Large intestine (tissue), 3 donors: ENCODE results near the gene RERG. TPM values are rescaled to one million over a fixed set of nuclear protein-coding genes. Genes with fewer than 3 reads are reported as not detected.

ENCODE experiments used
- DNase-seq, 2 donors: peaks; one replicate each; pipeline versions ENCODE4 v3.0.0 to v3.0.0-alpha.2; 2013
- H3K27ac ChIP-seq: one replicate; pipeline ENCODE4 v1.5.1; 2013; ENCODE audit warnings: low read length
- H3K27me3 ChIP-seq: 2 replicates; pipeline ENCODE4 v1.6.1; 2013; ENCODE audit warnings: low read length; ENCODE audit not compliant: control insufficient read depth, insufficient read depth
- H3K36me3 ChIP-seq: 2 replicates; pipeline ENCODE4 v1.6.1; 2013; ENCODE audit warnings: low read length; ENCODE audit not compliant: control insufficient read depth, insufficient read depth
- H3K4me1 ChIP-seq: one replicate; pipeline ENCODE4 v1.6.1; 2013; ENCODE audit warnings: low read length; ENCODE audit not compliant: control insufficient read depth, insufficient read depth
- H3K4me3 ChIP-seq: one replicate; pipeline ENCODE4 v1.5.1; 2013; ENCODE audit warnings: low read length
- H3K9me3 ChIP-seq: one replicate; pipeline ENCODE4 v1.6.1; 2013; ENCODE audit warnings: mild to moderate bottlenecking, low read depth, low read length, moderate library complexity; ENCODE audit not compliant: control insufficient read depth
- WGBS: methylation state at CpG from one replicate; pipeline ENCODE4 v1.1.5; 2013; ENCODE audit warnings: low lambda C conversion rate; ENCODE audit not compliant: insufficient coverage; 5-methylcytosine and 5-hydroxymethylcytosine counted together
- polyA plus RNA-seq: library from polyadenylated mRNA; unstranded; fragments of 120-200 nt; gene quantifications from one replicate; pipeline ENCODE4 v1.2.1, GENCODE V29; 2013

The RERG gene
- polyA plus RNA-seq, 1 donor = 6.8 TPM

DNA sequence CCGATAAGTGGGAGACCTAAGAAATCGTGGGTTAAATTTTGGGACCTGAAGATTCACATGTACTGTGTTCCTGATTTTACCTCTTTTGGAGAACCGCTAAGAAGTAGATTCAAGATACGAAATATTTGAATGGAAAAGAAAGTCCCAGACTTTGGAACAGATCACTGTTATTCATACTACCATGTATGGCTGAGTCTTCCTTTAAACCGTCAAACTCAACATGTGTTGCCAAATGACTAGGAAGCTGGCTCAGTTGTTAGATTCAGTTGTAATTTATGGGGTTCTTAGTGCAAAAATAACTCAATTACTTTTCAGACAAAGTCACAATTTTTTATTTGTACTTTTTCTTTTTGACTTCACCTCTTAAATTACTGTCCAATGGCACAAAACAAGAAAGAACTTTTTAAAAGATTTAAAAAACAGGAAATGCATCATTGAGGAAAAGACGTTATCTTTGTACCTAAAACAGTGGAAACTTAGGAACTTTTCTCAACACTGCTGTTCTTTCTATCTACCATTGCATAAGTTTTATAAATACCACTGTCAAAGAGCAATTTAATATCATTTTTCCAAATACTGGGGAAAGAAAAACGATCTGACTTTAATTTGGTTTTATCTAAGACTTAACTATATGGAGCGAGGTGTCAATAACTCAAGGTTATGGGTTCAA lies 15.7 kb downstream of the RERG start:
- 93% methylated on average over 5 of the region's 8 CpGs for WGBS
- Histone ChIP-seq H3K36me3 (no peaks in the 10 kb centered on the region), H3K27me3 (no peaks in the 10 kb centered on the region), H3K4me1 (no peaks in the 10 kb centered on the region), H3K27ac (no peak overlapping the region), H3K9me3 (no peaks in the 10 kb centered on the region), H3K4me3 (no peak overlapping the region)
- DNase-seq = no peak

DNA sequence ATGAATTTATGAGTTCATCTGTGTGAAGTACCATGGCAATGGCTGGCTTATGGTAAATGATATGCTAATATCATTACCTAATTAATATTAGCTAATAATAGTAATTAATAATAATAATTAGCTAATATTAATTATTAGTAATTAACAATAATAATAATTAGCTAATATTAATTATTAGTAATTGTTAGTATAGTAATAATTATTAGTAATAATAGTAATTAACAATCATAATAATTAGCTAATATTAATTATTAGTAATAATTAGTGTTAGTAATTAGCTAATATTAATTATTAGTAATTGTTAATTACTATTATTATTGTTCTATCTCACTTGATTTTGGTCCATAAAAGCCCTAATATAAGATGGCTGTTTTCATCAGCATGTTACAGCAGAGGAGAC lies 19.8 kb downstream of the RERG start:
- Histone ChIP-seq H3K36me3 (no peaks in the 10 kb centered on the region), H3K27ac (no peak overlapping the region), H3K4me1 (no peaks in the 10 kb centered on the region), H3K9me3 (no peaks in the 10 kb centered on the region), H3K4me3 (no peak overlapping the region), H3K27me3 (no peaks in the 10 kb centered on the region)
- no peak for DNase-seq

DNA sequence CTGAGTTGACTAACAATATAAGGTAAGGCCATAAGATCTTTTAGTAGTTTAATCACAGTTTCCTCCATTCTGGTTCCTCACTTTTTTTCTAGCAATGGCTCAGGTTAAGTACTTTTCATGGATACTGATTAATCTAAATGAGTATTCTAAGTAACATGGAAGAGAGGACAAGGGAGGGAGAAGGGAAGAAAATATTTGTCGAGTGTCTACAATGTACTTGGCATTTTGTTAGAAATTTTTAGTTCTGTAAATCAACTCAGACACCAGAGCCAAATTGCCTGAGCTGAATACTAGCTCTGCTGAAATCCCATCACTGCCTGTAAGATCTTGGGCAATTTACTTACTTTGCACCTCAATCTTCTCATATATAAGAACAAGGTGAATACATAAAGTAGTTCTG lies 20.2 kb downstream of the RERG start:
- no peak for DNase-seq
- H3K4me1 ChIP-seq = no peaks in the 10 kb centered on the region
- no peaks in the 10 kb centered on the region for H3K9me3 ChIP-seq
- no peaks in the 10 kb centered on the region for H3K36me3 ChIP-seq
- no CpG with 5 or more reads among the region's 1 CpG for WGBS
- H3K4me3 ChIP-seq = no peak overlapping the region
- no peaks in the 10 kb centered on the region for H3K27me3 ChIP-seq
- H3K27ac ChIP-seq = no peak overlapping the region

DNA sequence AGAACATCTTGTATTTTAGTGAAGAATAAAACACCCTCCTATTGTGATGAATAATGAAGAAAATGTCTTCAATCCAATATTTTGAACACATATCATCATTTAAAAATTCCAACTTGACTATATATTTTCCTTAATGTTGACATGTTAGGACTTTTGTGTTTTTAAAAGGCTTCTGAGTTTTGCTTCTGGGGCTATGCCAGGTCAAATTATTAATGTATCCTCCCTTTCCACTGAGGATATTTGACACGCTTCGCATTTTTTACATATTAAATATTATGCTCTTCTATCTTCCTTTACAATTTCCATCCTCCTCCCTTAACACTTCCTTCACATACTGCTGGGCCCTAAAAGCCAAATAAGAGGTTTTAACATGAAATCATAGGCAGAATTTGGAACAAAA lies 20.6 kb downstream of the RERG start:
- H3K27ac ChIP-seq = no peak overlapping the region
- no peaks in the 10 kb centered on the region for H3K9me3 ChIP-seq
- H3K4me3 ChIP-seq = no peak overlapping the region
- no peaks in the 10 kb centered on the region for H3K27me3 ChIP-seq
- 83% methylated on average over 2 of the region's 2 CpGs for WGBS
- DNase-seq = no peak
- no peaks in the 10 kb centered on the region for H3K36me3 ChIP-seq
- no peaks in the 10 kb centered on the region for H3K4me1 ChIP-seq

DNA sequence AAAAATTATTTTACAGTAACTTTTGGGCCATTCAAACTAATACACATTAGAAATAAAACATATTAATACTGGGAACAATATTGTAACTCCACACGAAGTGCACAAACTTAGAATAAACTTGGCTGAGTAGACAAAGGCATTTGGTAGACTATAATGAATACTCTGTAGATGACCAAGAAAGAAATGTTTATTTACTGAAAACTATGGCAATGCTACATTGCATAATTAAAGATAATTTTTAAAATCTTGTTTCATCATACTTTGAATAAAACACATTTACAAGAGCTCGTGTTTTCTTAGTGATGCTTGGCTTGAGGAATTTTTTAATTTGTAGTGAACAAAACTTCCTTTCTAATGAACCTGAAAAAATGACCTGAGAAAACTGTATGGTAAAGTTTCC lies 21.3 kb downstream of the RERG start:
- H3K27ac ChIP-seq = no peak overlapping the region

DNA sequence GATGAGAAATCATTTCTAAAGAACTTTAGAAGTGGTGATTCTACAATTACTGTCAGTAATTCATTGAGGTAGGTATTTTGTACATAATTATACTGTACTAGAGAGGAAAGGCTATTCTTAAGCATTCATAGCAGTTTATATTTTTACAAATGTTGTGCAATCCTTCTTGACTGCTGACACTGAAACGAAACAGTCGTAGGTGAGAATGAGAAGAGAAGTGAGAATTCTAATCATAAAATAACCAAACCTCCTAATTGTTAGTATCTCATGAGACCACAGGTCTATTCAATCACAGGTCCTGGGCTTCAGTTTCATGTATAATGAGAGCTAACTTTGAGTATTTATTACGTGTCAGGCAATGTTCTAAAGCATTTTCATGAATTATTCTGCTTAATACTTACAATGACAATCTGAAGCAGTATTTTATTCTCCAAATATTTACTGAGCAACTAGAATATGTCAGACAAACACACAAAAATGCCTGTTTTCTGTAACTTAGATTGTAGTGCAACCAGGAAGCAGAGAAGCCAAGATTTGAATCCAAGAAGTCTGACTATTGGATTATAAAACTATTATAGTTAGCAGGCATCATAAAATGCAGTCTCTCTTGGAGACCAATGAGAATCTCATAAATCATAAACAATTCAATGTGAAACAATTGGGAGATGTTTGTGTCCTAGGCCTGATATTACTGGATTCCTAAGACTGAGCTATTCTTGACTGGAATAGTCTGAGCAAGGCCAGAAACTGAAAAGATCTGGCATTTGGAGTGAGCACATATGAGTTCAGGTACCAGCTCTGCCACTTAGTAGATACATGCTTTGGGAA lies 24.3 kb downstream of the RERG start:
- no peak for DNase-seq
- Histone ChIP-seq H3K4me1 (no peaks in the 10 kb centered on the region), H3K36me3 (no peaks in the 10 kb centered on the region), H3K27me3 (no peaks in the 10 kb centered on the region), H3K4me3 (no peak overlapping the region), H3K27ac (no peak overlapping the region), H3K9me3 (no peaks in the 10 kb centered on the region)
- 80% methylated on average over 1 of the region's 3 CpGs for WGBS

More for the DNA sequence above, 21.3 kb downstream of the RERG start:
- H3K36me3 ChIP-seq = no peaks in the 10 kb centered on the region
- WGBS = 57% methylated on average over 1 of the region's 2 CpGs
- no peaks in the 10 kb centered on the region for H3K9me3 ChIP-seq
- no peaks in the 10 kb centered on the region for H3K27me3 ChIP-seq
- DNase-seq = no peak
- no peak overlapping the region for H3K4me3 ChIP-seq
- H3K4me1 ChIP-seq = no peaks in the 10 kb centered on the region

DNA sequence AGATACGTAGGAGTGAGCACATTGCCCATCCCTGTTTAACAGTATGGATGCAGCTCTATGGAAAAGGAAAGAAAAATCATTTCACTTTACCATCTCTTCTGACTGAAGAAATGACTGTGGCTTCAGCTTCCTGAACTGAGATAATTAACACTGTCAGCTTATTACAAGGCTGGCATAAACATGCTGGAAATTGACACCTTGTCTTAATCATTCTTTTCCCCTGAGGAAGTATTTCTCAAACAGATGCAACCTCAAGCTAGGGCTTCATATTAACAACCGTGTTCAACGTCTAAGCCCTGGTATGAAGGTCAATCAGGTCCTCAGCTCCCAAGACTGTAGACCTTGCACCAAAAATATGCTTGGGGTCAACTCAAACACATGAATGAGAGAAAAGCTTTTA lies 25.0 kb downstream of the RERG start:
- Histone ChIP-seq H3K27me3 (no peaks in the 10 kb centered on the region), H3K4me1 (no peaks in the 10 kb centered on the region), H3K27ac (no peak overlapping the region), H3K4me3 (no peak overlapping the region), H3K9me3 (no peaks in the 10 kb centered on the region), H3K36me3 (no peaks in the 10 kb centered on the region)
- DNase-seq = no peak
- no CpG with 5 or more reads among the region's 3 CpGs for WGBS

GRCh38 chr12:15194456-15195368 lies 26.5 kb downstream of the RERG start:
- no peaks in the 10 kb centered on the region for H3K36me3 ChIP-seq
- no peak overlapping the region for H3K4me3 ChIP-seq
- no peak for DNase-seq
- no peaks in the 10 kb centered on the region for H3K4me1 ChIP-seq
- no peaks in the 10 kb centered on the region for H3K27me3 ChIP-seq
- H3K27ac ChIP-seq = no peak overlapping the region
- no peaks in the 10 kb centered on the region for H3K9me3 ChIP-seq
- WGBS = no CpG with 5 or more reads among the region's 6 CpGs

GRCh38 chr12:15193946-15194345 lies 27.3 kb downstream of the RERG start:
- no peaks in the 10 kb centered on the region for H3K4me1 ChIP-seq
- no peaks in the 10 kb centered on the region for H3K36me3 ChIP-seq
- no peaks in the 10 kb centered on the region for H3K27me3 ChIP-seq
- no peak for DNase-seq
- no peak overlapping the region for H3K4me3 ChIP-seq
- H3K27ac ChIP-seq = no peak overlapping the region
- H3K9me3 ChIP-seq = no peaks in the 10 kb centered on the region
- 60% methylated on average over 1 of the region's 3 CpGs for WGBS

GRCh38 chr12:15192720-15193119 lies 28.5 kb downstream of the RERG start:
- H3K9me3 ChIP-seq = no peaks in the 10 kb centered on the region
- no peaks in the 10 kb centered on the region for H3K36me3 ChIP-seq
- no peak overlapping the region for H3K27ac ChIP-seq
- WGBS = 80% methylated on average over 1 of the region's 3 CpGs
- no peak for DNase-seq
- H3K4me3 ChIP-seq = no peak overlapping the region
- H3K27me3 ChIP-seq = no peaks in the 10 kb centered on the region
- H3K4me1 ChIP-seq = no peaks in the 10 kb centered on the region
